Keratinocyte (primary cell): Measurements from ENCODE around the gene LRWD1. TPM values are rescaled to one million over a fixed set of nuclear protein-coding genes. Genes with fewer than 3 reads are reported as not detected.
"Not testable (repeated sequence)": the region's sequence is repeated elsewhere in the genome, so short reads cannot be mapped to it uniquely, and the experiment has no call there.

ENCODE experiments used
- DNase-seq: peaks from one replicate; pipeline ENCODE4 v3.0.0-alpha.2; 2011; ENCODE audit warnings: low read depth, missing footprints, low spot score
- FAIRE-seq: peaks from 2 replicates; lab custom pipeline; 2011; peaks lifted over from hg19 to GRCh38; lab: Jason Lieb, UNC
- H2AFZ ChIP-seq: 2 replicates; pipeline ENCODE4 v1.6.0; 2012; ENCODE audit warnings: low read length, control low read depth, inconsistent platforms; ENCODE audit not compliant: control insufficient read depth
- H3K27ac ChIP-seq: 2 replicates; pipeline ENCODE4 v1.5.1; 2011; ENCODE audit warnings: low read length; ENCODE audit not compliant: control insufficient read depth, insufficient read depth
- H3K27me3 ChIP-seq: 3 replicates; pipeline ENCODE4 v1.6.0; 2011; ENCODE audit warnings: low read length; ENCODE audit not compliant: control insufficient read depth, insufficient read depth; ENCODE audit errors: extremely low read depth
- H3K36me3 ChIP-seq, 2 experiments: 2 replicates in 1 of 2; 3 replicates in 1 of 2; pipeline ENCODE4 v1.5.1; 2011; ENCODE audit warnings: low read length in 2 of 2, mild to moderate bottlenecking in 1 of 2; ENCODE audit not compliant: control insufficient read depth in 2 of 2, insufficient read depth in 2 of 2; ENCODE audit errors: extremely low read depth in 1 of 2
- H3K4me1 ChIP-seq: 3 replicates; pipeline ENCODE4 v1.5.1; 2011; ENCODE audit warnings: low read length; ENCODE audit not compliant: control insufficient read depth, insufficient read depth; ENCODE audit errors: extremely low read depth
- H3K4me2 ChIP-seq: 3 replicates; pipeline ENCODE4 v1.6.0; 2011; ENCODE audit warnings: low read depth, low read length; ENCODE audit not compliant: control insufficient read depth, insufficient read depth; ENCODE audit errors: extremely low read depth
- H3K4me3 ChIP-seq, 3 experiments: fragments of 200-600 bp in 1 of 3; sonication (generic) in 1 of 3; 2 replicates in 2 of 3; 3 replicates in 1 of 3; pipeline ENCODE4 v1.5.1; 2011 to 2016; ENCODE audit warnings: low read length in 3 of 3, mild to moderate bottlenecking in 3 of 3, control low read depth in 2 of 3, inconsistent platforms in 1 of 3, low read depth in 1 of 3, mixed read lengths in 1 of 3, mixed run types in 1 of 3, moderate library complexity in 1 of 3; ENCODE audit not compliant: control insufficient read depth in 2 of 3, insufficient read depth in 2 of 3; ENCODE audit errors: extremely low read depth in 1 of 3
- H3K79me2 ChIP-seq: 2 replicates; pipeline ENCODE4 v1.6.0; 2012; ENCODE audit warnings: low read length; ENCODE audit not compliant: control insufficient read depth, insufficient read depth
- H3K9ac ChIP-seq: 3 replicates; pipeline ENCODE4 v1.6.0; 2011; ENCODE audit warnings: low read length; ENCODE audit not compliant: control insufficient read depth, insufficient read depth; ENCODE audit errors: extremely low read depth
- H3K9me1 ChIP-seq: 3 replicates; pipeline ENCODE4 v1.6.0; 2011; ENCODE audit warnings: low read length; ENCODE audit not compliant: control insufficient read depth, insufficient read depth; ENCODE audit errors: extremely low read depth
- H3K9me3 ChIP-seq: 2 replicates; pipeline ENCODE4 v1.5.1; 2012; ENCODE audit warnings: low read depth, low read length; ENCODE audit not compliant: control insufficient read depth
- H4K20me1 ChIP-seq: 3 replicates; pipeline ENCODE4 v1.6.0; 2011; ENCODE audit warnings: low read length; ENCODE audit not compliant: control insufficient read depth, insufficient read depth; ENCODE audit errors: extremely low read depth
- dilution Hi-C: fragments of 300-500 bp; cut with MboI; formaldehyde crosslinking; loops from one replicate; pipeline ENCODE4 v1.7.0; 2020; ENCODE audit warnings: low sequenced_read_pairs; ENCODE audit not compliant: extremely low pct_ligation_motif_present
- polyA plus RNA-seq, 5 experiments: library from polyadenylated mRNA; depleted of rRNA in 3 of 5; stranded (reverse) in 3 of 5; stranded (forward) in 1 of 5; unstranded in 1 of 5; fragments of >200 nt; gene quantifications; 1 replicate in 1 of 5; 2 replicates in 3 of 5; 3 replicates in 1 of 5; pipeline versions ENCODE4 v1.2.1 to v1.2.3, GENCODE V29; 2011 to 2012; ENCODE audit warnings: missing spikeins in 2 of 5, low read depth in 1 of 5, low replicate concordance in 1 of 5

Gene LRWD1
- polyA plus RNA-seq, 1 donor (not counting 4 experiments of a cell fraction or from before 2014, with no cell fraction given) = 11.3 TPM

GRCh38 chr7:102511860-102512522 lies 47.2 kb downstream of the LRWD1 start:
- H3K9me3 ChIP-seq, FAIRE-seq, H3K36me3 ChIP-seq, dilution Hi-C loops, H2AFZ ChIP-seq, H3K9me1 ChIP-seq, H3K4me1 ChIP-seq, H3K27ac ChIP-seq, H4K20me1 ChIP-seq, H3K27me3 ChIP-seq, H3K4me3 ChIP-seq, H3K4me2 ChIP-seq, DNase-seq, H3K79me2 ChIP-seq, H3K9ac ChIP-seq: not testable (repeated sequence)

- DNase-seq, H3K9me3 ChIP-seq, H3K27ac ChIP-seq, H3K27me3 ChIP-seq, H3K4me1 ChIP-seq, H4K20me1 ChIP-seq, H3K9me1 ChIP-seq, dilution Hi-C loops, H2AFZ ChIP-seq, FAIRE-seq, H3K79me2 ChIP-seq, H3K36me3 ChIP-seq, H3K4me3 ChIP-seq, H3K4me2 ChIP-seq, H3K9ac ChIP-seq: not testable (repeated sequence)
These were observed 47.9 kb downstream of the LRWD1 start for GRCh38 chr7:102512642-102513221.

- H3K36me3 ChIP-seq, H3K9me1 ChIP-seq, H3K27ac ChIP-seq, H3K9me3 ChIP-seq, DNase-seq, H3K4me1 ChIP-seq, dilution Hi-C loops, H3K9ac ChIP-seq, H4K20me1 ChIP-seq, H3K4me3 ChIP-seq, H3K4me2 ChIP-seq, H3K79me2 ChIP-seq, H2AFZ ChIP-seq, H3K27me3 ChIP-seq: not testable (repeated sequence)
- peak; percentile 69 for FAIRE-seq
These were observed 50.3 kb downstream of the LRWD1 start for GRCh38 chr7:102514881-102515721.

- H2AFZ ChIP-seq, H3K27me3 ChIP-seq, dilution Hi-C loops, FAIRE-seq, DNase-seq, H3K4me3 ChIP-seq, H3K36me3 ChIP-seq, H3K79me2 ChIP-seq, H4K20me1 ChIP-seq, H3K9ac ChIP-seq, H3K9me3 ChIP-seq, H3K9me1 ChIP-seq, H3K27ac ChIP-seq, H3K4me2 ChIP-seq, H3K4me1 ChIP-seq: not testable (repeated sequence)
These were observed 51.1 kb downstream of the LRWD1 start for GRCh38 chr7:102515889-102516288.
